H9 (cell line): ENCODE data around the gene SLC25A48. TPM values are rescaled to one million over a fixed set of nuclear protein-coding genes. Genes with fewer than 3 reads are reported as not detected.

ENCODE experiments used
- DNase-seq: peaks from one replicate; pipeline ENCODE4 v3.0.0-alpha.2; 2017
- H2AFZ ChIP-seq: one replicate; pipeline ENCODE4 v1.6.1; 2013; ENCODE audit warnings: mild to moderate bottlenecking, low read length, control low read depth, moderate library complexity
- H2AK5ac ChIP-seq: 2 replicates; pipeline ENCODE4 v1.6.1; 2013; ENCODE audit warnings: low read length, control low read depth, mixed read lengths; ENCODE audit not compliant: insufficient read length
- H2BK120ac ChIP-seq: one replicate; pipeline ENCODE4 v1.6.1; 2013; ENCODE audit warnings: low read depth, mild to moderate bottlenecking, low read length, control low read depth, inconsistent platforms; ENCODE audit not compliant: poor library complexity, severe bottlenecking
- H2BK12ac ChIP-seq: 2 replicates; pipeline ENCODE4 v1.6.1; 2013; ENCODE audit warnings: low read length, control low read depth, mixed read lengths, low read depth; ENCODE audit not compliant: insufficient read length
- H2BK15ac ChIP-seq: 2 replicates; pipeline ENCODE4 v1.6.1; 2013; ENCODE audit warnings: low read depth, low read length, control low read depth
- H2BK20ac ChIP-seq: one replicate; pipeline ENCODE4 v1.6.1; 2013; ENCODE audit warnings: low read depth, mild to moderate bottlenecking, low read length, control low read depth, inconsistent platforms; ENCODE audit not compliant: poor library complexity, severe bottlenecking
- H2BK5ac ChIP-seq: 2 replicates; pipeline ENCODE4 v1.6.1; 2013; ENCODE audit warnings: low read length, control low read depth, mixed read lengths; ENCODE audit not compliant: insufficient read length
- H3K14ac ChIP-seq: 2 replicates; pipeline ENCODE4 v1.6.1; 2013; ENCODE audit warnings: low read length, control low read depth; ENCODE audit not compliant: insufficient read depth
- H3K18ac ChIP-seq: 2 replicates; pipeline ENCODE4 v1.6.1; 2013; ENCODE audit warnings: low read depth, mild to moderate bottlenecking, mixed read lengths, low read length, control low read depth; ENCODE audit not compliant: insufficient read length
- H3K23ac ChIP-seq: 2 replicates; pipeline ENCODE4 v1.6.1; 2013; ENCODE audit warnings: low read length, control low read depth, mixed read lengths, low read depth; ENCODE audit not compliant: insufficient read length
- H3K23me2 ChIP-seq: 2 replicates; pipeline ENCODE4 v1.6.1; 2013; ENCODE audit warnings: low read depth, mild to moderate bottlenecking, mixed read lengths, low read length, control low read depth; ENCODE audit not compliant: insufficient read length, poor library complexity, severe bottlenecking
- H3K27ac ChIP-seq: 2 replicates; pipeline ENCODE4 v1.5.1; 2013; ENCODE audit warnings: low read length, control low read depth, mixed read lengths, low read depth; ENCODE audit not compliant: insufficient read length
- H3K27me3 ChIP-seq: 2 replicates; pipeline ENCODE4 v1.6.1; 2013; ENCODE audit warnings: low read length, control low read depth, inconsistent platforms; ENCODE audit not compliant: insufficient read depth
- H3K4ac ChIP-seq: 2 replicates; pipeline ENCODE4 v1.6.1; 2013; ENCODE audit warnings: low read depth, mild to moderate bottlenecking, control low read depth, inconsistent platforms, low read length, moderate library complexity
- H3K4me1 ChIP-seq: 2 replicates; pipeline ENCODE4 v1.6.1; 2013; ENCODE audit warnings: low read length, control low read depth, inconsistent platforms; ENCODE audit not compliant: insufficient read depth
- H3K4me2 ChIP-seq: 2 replicates; pipeline ENCODE4 v1.6.1; 2013; ENCODE audit warnings: low read length, control low read depth, mixed read lengths; ENCODE audit not compliant: insufficient read length, insufficient read depth
- H3K56ac ChIP-seq: 2 replicates; pipeline ENCODE4 v1.6.1; 2013; ENCODE audit warnings: low read depth, mild to moderate bottlenecking, mixed read lengths, low read length, control low read depth; ENCODE audit not compliant: insufficient read length
- H3K79me1 ChIP-seq: 2 replicates; pipeline ENCODE4 v1.6.1; 2013; ENCODE audit warnings: low read depth, mild to moderate bottlenecking, moderate library complexity, low read length, control low read depth, inconsistent platforms; ENCODE audit not compliant: insufficient read depth, poor library complexity, severe bottlenecking
- H3K79me2 ChIP-seq: 2 replicates; pipeline ENCODE4 v1.6.1; 2013; ENCODE audit warnings: low read length, control low read depth, inconsistent platforms; ENCODE audit not compliant: insufficient read depth
- H3K9ac ChIP-seq: 2 replicates; pipeline ENCODE4 v1.6.1; 2013; ENCODE audit warnings: low read length, control low read depth, mixed read lengths; ENCODE audit not compliant: insufficient read length; ENCODE audit errors: extremely low read depth
- H3K9me3 ChIP-seq: one replicate; pipeline ENCODE4 v1.6.1; 2013; ENCODE audit warnings: low read depth, low read length, inconsistent platforms; ENCODE audit not compliant: control insufficient read depth
- H3T11ph ChIP-seq: one replicate; pipeline ENCODE4 v1.6.1; 2013; ENCODE audit warnings: mild to moderate bottlenecking, low read length, control low read depth, inconsistent platforms
- H4K20me1 ChIP-seq: one replicate; pipeline ENCODE4 v1.6.1; 2013; ENCODE audit not compliant: control insufficient read depth, insufficient read length, insufficient read depth
- H4K5ac ChIP-seq: 2 replicates; pipeline ENCODE4 v1.6.1; 2013; ENCODE audit warnings: low read depth, mild to moderate bottlenecking, mixed read lengths, low read length, control low read depth; ENCODE audit not compliant: insufficient read length
- H4K8ac ChIP-seq: replicated peaks from 2 replicates; pipeline ENCODE4 v1.6.1; 2013; ENCODE audit warnings: low read length, control low read depth, mixed read lengths, low read depth; ENCODE audit not compliant: insufficient read length
- H4K91ac ChIP-seq: 2 replicates; pipeline ENCODE4 v1.6.1; 2013; ENCODE audit warnings: low read depth, mild to moderate bottlenecking, moderate library complexity, mixed read lengths, low read length, control low read depth; ENCODE audit not compliant: insufficient read length
- H3K27ac Mint-ChIP-seq, 3 experiments: 2 replicates in 2 of 3; 3 replicates in 1 of 3; pipeline ENCODE4 v1.8.0; 2020 to 2021; ENCODE audit warnings: mixed read lengths in 3 of 3, mild to moderate bottlenecking in 1 of 3, moderate library complexity in 1 of 3
- H3K27me3 Mint-ChIP-seq: 2 replicates; pipeline ENCODE4 v1.8.0; 2021; ENCODE audit warnings: low read depth, mild to moderate bottlenecking, moderate library complexity, mixed read lengths
- H3K36me3 Mint-ChIP-seq, 3 experiments: 2 replicates in 2 of 3; 3 replicates in 1 of 3; pipeline ENCODE4 v1.8.0; 2020 to 2021; ENCODE audit warnings: low read depth in 3 of 3, mixed read lengths in 3 of 3; ENCODE audit not compliant: insufficient read depth in 1 of 3
- H3K4me1 Mint-ChIP-seq, 2 experiments: 2 replicates each; pipeline ENCODE4 v1.8.0; 2020; ENCODE audit warnings: mixed read lengths in 2 of 2
- H3K4me3 Mint-ChIP-seq, 2 experiments: 2 replicates in 1 of 2; 3 replicates in 1 of 2; pipeline ENCODE4 v1.8.0; 2020 to 2021; ENCODE audit warnings: mild to moderate bottlenecking in 2 of 2, mixed read lengths in 2 of 2, moderate library complexity in 1 of 2
- H3K9me3 Mint-ChIP-seq, 2 experiments: 2 replicates in 1 of 2; 3 replicates in 1 of 2; pipeline ENCODE4 v1.8.0; 2020; ENCODE audit warnings: mild to moderate bottlenecking in 2 of 2, mixed read lengths in 2 of 2, moderate library complexity in 1 of 2
- WGBS: extraction: QIAGEN DNeasy Blood & Tissue Kit; methylation state at CpG from one replicate; pipeline ENCODE4 v1.1.7; 2013; ENCODE audit warnings: missing lambda C conversion rate, low lambda C conversion rate, mixed read lengths; ENCODE audit not compliant: insufficient read length; ENCODE audit errors: extremely low coverage; 5-methylcytosine and 5-hydroxymethylcytosine counted together
- total RNA-seq: library from RNA; stranded (reverse); gene quantifications from 2 replicates; pipeline ENCODE4 v1.2.1, GENCODE V29; 2021
- TF ChIP-seq, protein P1 (sequence below): fragments of 200-600 bp; sonication (generic); conservative IDR thresholded peaks from 3 replicates; pipeline ENCODE4 v1.8.0; 2021; ENCODE audit warnings: antibody characterized with exemption, mild to moderate bottlenecking

Gene SLC25A48
- total RNA-seq, 1 experiment from 2014 or later = 0.66 TPM

- Histone ChIP-seq H2BK15ac (no peak overlapping the region), H3K27me3 (no peaks in the 10 kb centered on the region), H4K8ac (no peak overlapping the region), H3K9ac (no peak overlapping the region), H2BK20ac (no peak overlapping the region), H2AFZ (no peak overlapping the region), H3K4me2 (no peak overlapping the region), H4K5ac (no peak overlapping the region), H4K91ac (no peak overlapping the region), H3K14ac (no peak overlapping the region), H3K79me2 (no peaks in the 10 kb centered on the region), H2AK5ac (no peak overlapping the region), H4K20me1 (no peaks in the 10 kb centered on the region), H3K4me1 (no peaks in the 10 kb centered on the region), H3K56ac (no peak overlapping the region), H3K79me1 (no peaks in the 10 kb centered on the region), H3K4ac (no peak overlapping the region), H2BK12ac (no peak overlapping the region), H3K23me2 (no peaks in the 10 kb centered on the region), H2BK120ac (no peak overlapping the region), H2BK5ac (no peak overlapping the region), H3K27ac (no peak overlapping the region), H3K18ac (no peak overlapping the region), H3K23ac (no peak overlapping the region), H3T11ph (no peak overlapping the region), H3K9me3 (no peaks in the 10 kb centered on the region)
- Mint-ChIP-seq H3K27ac (no peak overlapping the region), H3K9me3 (no peaks in the 10 kb centered on the region), H3K4me1 (no peaks in the 10 kb centered on the region), H3K36me3 (no peaks in the 10 kb centered on the region), H3K27me3 (peaks cover 17% of the 10 kb centered on the region), H3K4me3 (no peak overlapping the region)
- WGBS = no CpG with 5 or more reads among the region's 3 CpGs
- DNase-seq = no peak
- TF ChIP-seq, protein P1, sequence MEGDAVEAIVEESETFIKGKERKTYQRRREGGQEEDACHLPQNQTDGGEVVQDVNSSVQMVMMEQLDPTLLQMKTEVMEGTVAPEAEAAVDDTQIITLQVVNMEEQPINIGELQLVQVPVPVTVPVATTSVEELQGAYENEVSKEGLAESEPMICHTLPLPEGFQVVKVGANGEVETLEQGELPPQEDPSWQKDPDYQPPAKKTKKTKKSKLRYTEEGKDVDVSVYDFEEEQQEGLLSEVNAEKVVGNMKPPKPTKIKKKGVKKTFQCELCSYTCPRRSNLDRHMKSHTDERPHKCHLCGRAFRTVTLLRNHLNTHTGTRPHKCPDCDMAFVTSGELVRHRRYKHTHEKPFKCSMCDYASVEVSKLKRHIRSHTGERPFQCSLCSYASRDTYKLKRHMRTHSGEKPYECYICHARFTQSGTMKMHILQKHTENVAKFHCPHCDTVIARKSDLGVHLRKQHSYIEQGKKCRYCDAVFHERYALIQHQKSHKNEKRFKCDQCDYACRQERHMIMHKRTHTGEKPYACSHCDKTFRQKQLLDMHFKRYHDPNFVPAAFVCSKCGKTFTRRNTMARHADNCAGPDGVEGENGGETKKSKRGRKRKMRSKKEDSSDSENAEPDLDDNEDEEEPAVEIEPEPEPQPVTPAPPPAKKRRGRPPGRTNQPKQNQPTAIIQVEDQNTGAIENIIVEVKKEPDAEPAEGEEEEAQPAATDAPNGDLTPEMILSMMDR = no peak
Measured at GRCh38 chr5:135864503-135865435, 30.3 kb downstream of the SLC25A48 start.
